ENCODE results near the gene RGS12. TPM values are rescaled to one million over a fixed set of nuclear protein-coding genes. Genes with fewer than 3 reads are reported as not detected.

The RGS12 gene
- total and polyA plus RNA-seq, 2 experiments from 2014 or later: 8.0 to 19.0 TPM

DNA sequence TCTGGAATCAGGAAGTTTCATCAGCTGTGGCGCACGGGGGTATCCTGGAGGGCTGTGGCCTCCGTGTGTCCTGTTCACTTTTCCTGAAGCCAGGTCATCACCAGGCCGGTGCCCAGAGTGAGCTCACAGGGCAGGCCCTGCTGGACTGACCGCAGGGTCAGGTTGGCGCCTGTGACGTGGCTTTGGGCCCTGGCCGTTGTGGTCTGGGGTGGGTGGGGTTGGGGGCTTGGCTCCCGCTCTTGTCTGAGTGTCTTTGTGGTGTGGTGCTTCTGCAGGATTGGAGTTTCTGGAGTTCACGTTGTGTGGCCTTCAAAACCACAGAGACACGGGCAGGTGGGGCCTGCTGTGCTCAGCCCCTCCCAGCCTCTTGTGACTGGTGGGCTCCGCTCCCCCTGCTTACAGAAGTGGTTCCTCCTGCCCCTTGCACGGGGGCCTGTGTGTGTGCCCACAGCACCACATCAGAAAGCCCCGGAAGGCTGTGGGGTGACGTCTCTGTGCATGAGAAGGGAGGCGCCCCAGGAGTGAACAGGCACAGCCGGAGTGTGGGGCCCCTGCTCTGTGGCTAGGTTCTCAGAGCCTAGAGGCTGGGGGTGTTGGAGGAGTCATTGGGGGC lies 9.5 kb downstream of the RGS12 start (continued):
- no peak for TF ChIP-seq ZNF462 (CRISPR knock-in tag; IDR thresholded peaks at IDR 0.05)
- TF ChIP-seq NANOG (IDR thresholded peaks at IDR 0.05; ENCODE audit: borderline replicate concordance): no peak
- no peak for TF ChIP-seq EZH2phosphoT487 (IDR thresholded peaks at IDR 0.05; ENCODE audit: unreplicated experiment)
- no peak for TF ChIP-seq CTCF (conservative IDR thresholded peaks at IDR 0.05; ENCODE audit: low read depth in 2 of 2)
- no peak for TF ChIP-seq REST (IDR thresholded peaks at IDR 0.05; ENCODE audit: unreplicated experiment)
- no peak for TF ChIP-seq EZH2 (IDR thresholded peaks at IDR 0.05; ENCODE audit: low read depth, unreplicated experiment)
- no peak for TF ChIP-seq ZNF114 (CRISPR knock-in tag; IDR thresholded peaks at IDR 0.05)

Measured in GM23338 (cell line).